Measurements from ENCODE around the gene ATPAF2. TPM values are rescaled to one million over a fixed set of nuclear protein-coding genes. Genes with fewer than 3 reads are reported as not detected.
A peak's percentile ranks its signal among the peaks of the same experiment; 100 is the strongest.

The ATPAF2 gene
- total and polyA plus RNA-seq, 8 donors, result 21.3 to 38.2 (median 23.4) TPM

- intact Hi-C loops (cut with DNase I), result no loop called here
- no peaks in the 10 kb centered on the region for H3K36me3 ChIP-seq
- no peaks in the 10 kb centered on the region for H3K27me3 ChIP-seq
- peak within 1 kb of the TSS; percentile 83 to 94 for H3K27ac ChIP-seq
- no peaks in the 10 kb centered on the region for H3K9me3 ChIP-seq
- DNase-seq (peak; percentile 99 to 100 (median 100)), ATAC-seq (peak; percentile 97)
- peaks cover 11 to 38% of the 10 kb centered on the region in 2 donors for H3K4me1 ChIP-seq
- peak in 1 of 2 donors; percentile 25 for TF ChIP-seq CTCF (IDR thresholded peaks at IDR 0.05)
- peak within 1 kb of the TSS; percentile 86 to 95 for H3K4me3 ChIP-seq
Observed at GRCh38 chr17:17972126-17972951, 66.6 kb downstream of the ATPAF2 start, which contains the start of the genes DRC3 and TOM1L2. DRC3 (plus strand) TSS chr17:17972862; CDS start chr17:17977599, 4,737 bp downstream. TOM1L2 (minus strand) TSS chr17:17972400; CDS start chr17:17972313, 87 bp downstream.

- Histone ChIP-seq H3K36me3 (no peaks in the 10 kb centered on the region), H3K9me3 (no peaks in the 10 kb centered on the region), H3K27ac (peak overlapping the region; percentile 83 to 94), H3K27me3 (no peaks in the 10 kb centered on the region), H3K4me3 (peak overlapping the region; percentile 86 to 95), H3K4me1 (peaks cover 11 to 44% of the 10 kb centered on the region in 2 donors)
- peak; percentile 5 for ATAC-seq
- intact Hi-C loops (cut with DNase I), result no loop called here
- TF ChIP-seq CTCF (IDR thresholded peaks at IDR 0.05), result no peak
- peak in 2 of 4 donors; percentile 40 to 90 for DNase-seq
Observed at GRCh38 chr17:17971431-17972125, 67.4 kb downstream of the ATPAF2 start.

GRCh38 chr17:17970699-17971430, 68.1 kb downstream of the ATPAF2 start:
- Histone ChIP-seq H3K4me3 (peak overlapping the region; percentile 86 to 95), H3K27ac (peak overlapping the region; percentile 83 to 94)

More at GRCh38 chr17:17970699-17971430, 68.1 kb downstream of the ATPAF2 start:
- Histone ChIP-seq H3K9me3 (no peaks in the 10 kb centered on the region), H3K27me3 (no peaks in the 10 kb centered on the region), H3K36me3 (no peaks in the 10 kb centered on the region), H3K4me1 (peaks cover 11 to 43% of the 10 kb centered on the region in 2 donors)
- ATAC-seq (peak; percentile 6), DNase-seq (peak in 1 of 4 donors; percentile 52)
- no peak for TF ChIP-seq CTCF (IDR thresholded peaks at IDR 0.05)
- intact Hi-C loops (cut with DNase I), result no loop called here

Other genes with a start within 250 kb of the ATPAF2 start
- gene SREBF1, start 202.2 kb downstream of the ATPAF2 start, total RNA-seq, result 100 to 1,000 TPM; 112 to 122 TPM
- 10 to 100 TPM; 27.9 to 62.1 (median 36.9) TPM for gene SREBF1, start 202.2 kb downstream of the ATPAF2 start, polyA plus RNA-seq (ENCODE audit: insufficient read length in 6 of 6)
- gene TOM1L2, start 66.8 kb downstream of the ATPAF2 start, total RNA-seq, result 10 to 100 TPM; 56.4 to 71.2 TPM
- 10 to 100 TPM; 51.2 to 62.3 (median 57.4) TPM for gene TOM1L2, start 66.8 kb downstream of the ATPAF2 start, polyA plus RNA-seq (ENCODE audit: insufficient read length in 6 of 6)
- 1 to 10 TPM; 3.6 to 7.6 TPM for gene DRC3, start 66.3 kb downstream of the ATPAF2 start, total RNA-seq
- 10 to 100 TPM; 13.3 to 22.8 (median 19.0) TPM for gene DRC3, start 66.3 kb downstream of the ATPAF2 start, polyA plus RNA-seq (ENCODE audit: insufficient read length in 6 of 6)
- gene GID4, start 240 bp upstream of the ATPAF2 start, total RNA-seq, result 1 to 10 TPM; 7.9 to 8.8 TPM
- 10 to 100 TPM; 12.4 to 15.1 (median 13.4) TPM for gene GID4, start 240 bp upstream of the ATPAF2 start, polyA plus RNA-seq (ENCODE audit: insufficient read length in 6 of 6)
- gene DRG2, start 48.8 kb upstream of the ATPAF2 start, total RNA-seq, result 10 to 100 TPM; 30.1 to 32.9 TPM
- 10 to 100 TPM; 38.2 to 48.2 (median 38.4) TPM for gene DRG2, start 48.8 kb upstream of the ATPAF2 start, polyA plus RNA-seq (ENCODE audit: insufficient read length in 6 of 6)
- gene MYO15A, start 69.6 kb upstream of the ATPAF2 start, total RNA-seq, result 1 to 10 TPM; 1.3 to 1.6 TPM
- gene MYO15A, start 69.6 kb upstream of the ATPAF2 start, polyA plus RNA-seq (ENCODE audit: insufficient read length in 6 of 6), result 1 to 10 TPM; 1.7 to 3.2 (median 2.9) TPM
- gene ALKBH5, start 144.7 kb upstream of the ATPAF2 start, total RNA-seq, result 10 to 100 TPM; 87.6 to 99.6 TPM
- gene ALKBH5, start 144.7 kb upstream of the ATPAF2 start, polyA plus RNA-seq (ENCODE audit: insufficient read length in 6 of 6), result 10 to 100 TPM; 53.6 to 68.2 (median 59.8) TPM
- 10 to 100 TPM; 14.4 to 17.8 TPM for gene LLGL1, start 186.5 kb upstream of the ATPAF2 start, total RNA-seq
- 10 to 100 TPM; 28.4 to 40.9 (median 36.9) TPM for gene LLGL1, start 186.5 kb upstream of the ATPAF2 start, polyA plus RNA-seq (ENCODE audit: insufficient read length in 6 of 6)
- 100 to 1,000 TPM; 313 to 381 TPM for gene FLII, start 219.6 kb upstream of the ATPAF2 start, total RNA-seq
- 100 to 1,000 TPM; 124 to 158 (median 142) TPM for gene FLII, start 219.6 kb upstream of the ATPAF2 start, polyA plus RNA-seq (ENCODE audit: insufficient read length in 6 of 6)
- gene MIEF2, start 221.5 kb upstream of the ATPAF2 start, total RNA-seq, result 10 to 100 TPM in 1 of 2 donors, 1 to 10 TPM in 1; 9.0 to 16.3 TPM
- 10 to 100 TPM in 4 of 6 donors, 1 to 10 TPM in 2; 8.3 to 12.5 (median 11.1) TPM for gene MIEF2, start 221.5 kb upstream of the ATPAF2 start, polyA plus RNA-seq (ENCODE audit: insufficient read length in 6 of 6)